ENCODE measurements around the gene MAML1. TPM values are rescaled to one million over a fixed set of nuclear protein-coding genes. Genes with fewer than 3 reads are reported as not detected.

The MAML1 gene
- total RNA-seq, 6 experiments from 2014 or later, result 6.2 to 8.8 (median 8.0) TPM

DNA sequence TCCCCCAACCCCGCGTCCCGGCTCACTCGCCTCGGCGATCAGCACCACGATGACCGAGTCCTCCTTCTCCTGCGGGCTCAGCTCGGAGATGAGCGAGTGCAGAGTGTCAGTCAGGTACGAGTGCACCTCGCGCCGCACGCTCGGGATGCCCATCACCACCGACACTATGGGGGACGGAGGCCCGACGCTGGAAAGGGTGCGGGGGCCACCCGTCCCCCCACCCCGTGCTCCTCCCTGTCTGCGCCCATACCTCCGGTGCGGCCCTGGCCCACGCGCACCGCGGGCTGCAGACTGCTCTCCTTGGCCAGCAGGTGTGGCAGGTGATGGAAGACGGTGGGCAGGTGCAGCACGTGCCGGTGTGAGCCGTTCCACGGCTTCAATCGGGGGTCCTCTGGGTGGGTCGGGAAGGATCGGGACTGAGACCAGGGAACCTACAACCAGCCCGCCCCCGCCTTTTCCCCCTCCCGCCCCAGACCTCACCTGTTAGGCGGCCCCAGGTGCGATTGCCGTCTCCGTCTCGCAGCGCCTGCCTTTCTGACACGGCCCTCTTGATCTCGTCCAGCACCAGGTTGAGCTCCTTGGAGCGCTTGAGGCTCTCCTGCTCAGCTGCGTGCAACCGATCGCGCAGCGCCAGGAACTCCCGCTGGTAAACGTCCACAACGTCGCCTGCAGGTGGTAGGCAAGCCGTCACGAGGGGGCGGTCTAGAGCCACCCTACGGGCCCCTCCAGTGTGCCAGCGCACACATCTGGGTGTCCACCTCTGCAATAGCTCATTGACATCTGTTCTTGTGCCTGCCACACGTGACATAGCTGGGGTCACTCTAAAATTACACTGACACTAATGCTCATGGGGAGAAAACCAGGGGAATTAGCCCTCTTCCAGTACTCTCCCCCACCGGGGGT lies 68.9 kb downstream of the MAML1 start:
- H3K36me3 ChIP-seq, result peaks cover 6 to 47% (median 22%) of the 10 kb centered on the region in 4 donors
- peak; percentile 85 to 86 (median 85) for DNase-seq
- WGBS (ENCODE audit: insufficient coverage, low coverage, low lambda C conversion rate, missing lambda C conversion rate), result 36% methylated on average over 2 of the region's 67 CpGs
- intact Hi-C loops (cut with DNase I), result no loop called here
- peak; percentile 36 to 53 (median 44) for ATAC-seq
- H3K27ac ChIP-seq, result peak overlapping the region; percentile 75 to 95 (median 84)
- TF ChIP-seq, protein P1, sequence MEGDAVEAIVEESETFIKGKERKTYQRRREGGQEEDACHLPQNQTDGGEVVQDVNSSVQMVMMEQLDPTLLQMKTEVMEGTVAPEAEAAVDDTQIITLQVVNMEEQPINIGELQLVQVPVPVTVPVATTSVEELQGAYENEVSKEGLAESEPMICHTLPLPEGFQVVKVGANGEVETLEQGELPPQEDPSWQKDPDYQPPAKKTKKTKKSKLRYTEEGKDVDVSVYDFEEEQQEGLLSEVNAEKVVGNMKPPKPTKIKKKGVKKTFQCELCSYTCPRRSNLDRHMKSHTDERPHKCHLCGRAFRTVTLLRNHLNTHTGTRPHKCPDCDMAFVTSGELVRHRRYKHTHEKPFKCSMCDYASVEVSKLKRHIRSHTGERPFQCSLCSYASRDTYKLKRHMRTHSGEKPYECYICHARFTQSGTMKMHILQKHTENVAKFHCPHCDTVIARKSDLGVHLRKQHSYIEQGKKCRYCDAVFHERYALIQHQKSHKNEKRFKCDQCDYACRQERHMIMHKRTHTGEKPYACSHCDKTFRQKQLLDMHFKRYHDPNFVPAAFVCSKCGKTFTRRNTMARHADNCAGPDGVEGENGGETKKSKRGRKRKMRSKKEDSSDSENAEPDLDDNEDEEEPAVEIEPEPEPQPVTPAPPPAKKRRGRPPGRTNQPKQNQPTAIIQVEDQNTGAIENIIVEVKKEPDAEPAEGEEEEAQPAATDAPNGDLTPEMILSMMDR (IDR thresholded peaks at IDR 0.05), result peak; percentile 61 to 88 (median 75)
- TF ChIP-seq POLR2A (IDR thresholded peaks at IDR 0.05), result no peak
- H3K4me3 ChIP-seq, result no peak overlapping the region
- H3K4me1 ChIP-seq, result peaks cover 0 to 38% (median 17%) of the 10 kb centered on the region in 4 donors
- H3K27me3 ChIP-seq, result no peaks in the 10 kb centered on the region
- no peaks in the 10 kb centered on the region for H3K9me3 ChIP-seq

DNA sequence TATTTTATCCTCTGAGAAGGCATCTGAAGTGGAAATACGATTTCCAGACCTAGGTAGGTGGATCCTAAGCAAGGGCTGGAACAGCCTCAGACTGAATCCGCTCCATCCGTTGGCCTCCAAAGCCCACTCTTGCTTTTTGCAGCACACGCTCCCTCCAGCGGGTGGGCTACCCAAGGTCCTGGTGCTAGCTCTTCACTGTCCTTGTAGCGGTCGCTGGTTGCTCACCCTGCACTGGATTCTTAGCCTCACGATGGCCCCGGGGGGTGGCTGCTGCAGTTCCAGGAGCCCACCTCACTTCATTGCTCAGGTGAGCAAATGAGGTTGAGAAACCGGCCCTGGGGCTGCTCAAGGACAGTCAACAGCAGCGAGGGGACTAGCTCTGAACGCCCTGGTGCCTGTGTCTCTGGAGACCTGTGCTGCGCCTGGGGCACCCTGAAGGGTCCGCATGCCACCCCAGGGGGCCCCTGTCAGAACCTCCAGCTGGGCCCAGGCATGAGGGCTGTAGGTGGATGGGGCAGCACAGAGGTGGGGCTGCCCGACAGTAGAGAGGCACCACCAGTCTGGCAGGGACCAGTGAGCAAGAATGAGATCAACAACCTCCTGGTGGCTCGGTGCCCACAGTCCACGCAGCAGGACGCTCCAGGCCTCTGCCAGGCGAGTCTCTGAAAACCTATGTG lies 69.7 kb downstream of the MAML1 start:
- Histone ChIP-seq H3K4me1 (peaks cover 0 to 33% (median 16%) of the 10 kb centered on the region in 4 donors), H3K4me3 (peak overlapping the region in 2 of 3 donors; percentile 28 to 29), H3K36me3 (peaks cover 6 to 44% (median 20%) of the 10 kb centered on the region in 4 donors), H3K27ac (peak overlapping the region; percentile 75 to 95 (median 84)), H3K9me3 (no peaks in the 10 kb centered on the region), H3K27me3 (no peaks in the 10 kb centered on the region)
- 77% methylated on average over 10 of the region's 19 CpGs for WGBS (ENCODE audit: insufficient coverage, low coverage, low lambda C conversion rate, missing lambda C conversion rate)
- DNase-seq (peak; percentile 86 to 92 (median 91)), ATAC-seq (peak; percentile 54 to 65 (median 60))
- intact Hi-C loops (cut with DNase I), result no loop called here
- TF ChIP-seq POLR2A (IDR thresholded peaks at IDR 0.05), result no peak
- TF ChIP-seq, protein P1 (IDR thresholded peaks at IDR 0.05), result no peak

DNA sequence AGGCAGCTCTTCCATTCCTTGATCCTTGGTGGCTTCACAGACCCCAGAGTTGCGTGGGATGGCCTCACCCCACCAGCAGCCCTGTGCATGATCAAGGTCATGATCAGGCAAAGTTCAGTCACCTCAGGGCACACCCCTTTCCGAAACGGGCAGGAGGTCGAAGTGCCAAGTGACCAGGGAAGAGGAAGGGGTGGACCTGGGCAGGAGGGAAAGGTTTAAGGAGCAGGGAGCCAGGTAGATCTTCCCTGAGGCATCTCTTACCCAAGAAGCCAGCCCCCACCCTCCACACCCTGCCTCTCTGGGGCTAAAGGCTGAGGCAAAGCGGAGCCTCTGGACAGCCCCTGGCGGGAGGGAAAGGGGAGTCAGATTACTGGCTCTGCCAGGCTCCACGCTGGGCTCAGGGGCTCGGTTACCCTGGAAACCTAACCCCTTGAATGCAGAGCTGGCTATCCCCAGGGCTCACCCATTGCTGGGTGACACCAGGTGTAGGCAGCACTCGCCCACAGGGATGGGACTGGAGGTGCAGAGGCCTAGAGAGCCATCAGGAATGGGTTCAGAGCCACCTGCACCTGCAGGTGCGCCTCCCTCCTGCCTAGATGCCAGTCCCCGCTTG lies 70.4 kb downstream of the MAML1 start:
- Histone ChIP-seq H3K27ac (peak overlapping the region; percentile 75 to 95 (median 84)), H3K36me3 (peaks cover 6 to 37% (median 15%) of the 10 kb centered on the region in 4 donors), H3K4me1 (peaks cover 0 to 40% (median 15%) of the 10 kb centered on the region in 4 donors), H3K4me3 (peak overlapping the region in 2 of 3 donors; percentile 28 to 29), H3K9me3 (no peaks in the 10 kb centered on the region), H3K27me3 (no peaks in the 10 kb centered on the region)
- ATAC-seq, result peak; percentile 33 to 63 (median 50)
- TF ChIP-seq, protein P1 (IDR thresholded peaks at IDR 0.05), result no peak
- TF ChIP-seq POLR2A (IDR thresholded peaks at IDR 0.05), result no peak
- DNase-seq, result peak; percentile 76 to 88 (median 82)
- intact Hi-C loops (cut with DNase I), result no loop called here
- WGBS (ENCODE audit: insufficient coverage, low coverage, low lambda C conversion rate, missing lambda C conversion rate), result 12% methylated on average over 4 of the region's 11 CpGs

All from right lobe of liver (tissue), 6 donors.